GM19240 (cell line): ENCODE data around the gene CXCL6.

ENCODE experiments used
- DNase-seq: peaks from one replicate; pipeline ENCODE4 v3.0.0; 2011; ENCODE audit warnings: low spot score; ENCODE audit not compliant: insufficient read length

The CXCL6 gene

DNA sequence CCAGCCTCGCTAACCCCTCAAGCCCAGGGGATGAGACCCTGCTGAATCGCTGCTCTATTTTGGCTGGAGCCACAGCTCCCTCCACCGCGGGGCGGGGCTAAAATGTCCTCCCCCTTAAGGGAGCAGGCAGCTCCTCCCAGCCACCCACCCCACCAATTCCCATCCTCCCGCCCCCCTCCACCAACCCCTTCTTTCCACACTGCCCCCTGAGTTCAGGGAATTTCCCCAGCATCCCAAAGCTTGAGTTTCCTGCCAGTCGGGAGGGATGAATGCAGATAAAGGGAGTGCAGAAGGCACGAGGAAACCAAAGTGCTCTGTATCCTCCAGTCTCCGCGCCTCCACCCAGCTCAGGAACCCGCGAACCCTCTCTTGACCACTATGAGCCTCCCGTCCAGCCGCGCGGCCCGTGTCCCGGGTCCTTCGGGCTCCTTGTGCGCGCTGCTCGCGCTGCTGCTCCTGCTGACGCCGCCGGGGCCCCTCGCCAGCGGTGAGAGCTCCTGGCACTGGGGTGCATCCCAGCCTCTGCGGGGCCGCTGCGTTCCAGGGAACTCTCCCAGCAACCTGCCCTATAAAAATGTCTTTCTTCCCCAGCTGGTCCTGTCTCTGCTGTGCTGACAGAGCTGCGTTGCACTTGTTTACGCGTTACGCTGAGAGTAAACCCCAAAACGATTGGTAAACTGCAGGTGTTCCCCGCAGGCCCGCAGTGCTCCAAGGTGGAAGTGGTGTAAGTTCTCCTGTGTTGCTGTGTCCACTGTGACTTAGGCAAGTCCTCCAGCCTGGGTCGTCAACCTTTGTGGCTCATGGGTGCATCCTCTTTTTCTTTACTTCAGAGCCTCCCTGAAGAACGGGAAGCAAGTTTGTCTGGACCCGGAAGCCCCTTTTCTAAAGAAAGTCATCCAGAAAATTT is at the start of gene CXCL6:
CXCL6 (plus strand) TSS at position 306 of the 907 bp plus-strand sequence; CDS start at position 379, 73 bp downstream.
- DNase-seq, result no peak

DNA sequence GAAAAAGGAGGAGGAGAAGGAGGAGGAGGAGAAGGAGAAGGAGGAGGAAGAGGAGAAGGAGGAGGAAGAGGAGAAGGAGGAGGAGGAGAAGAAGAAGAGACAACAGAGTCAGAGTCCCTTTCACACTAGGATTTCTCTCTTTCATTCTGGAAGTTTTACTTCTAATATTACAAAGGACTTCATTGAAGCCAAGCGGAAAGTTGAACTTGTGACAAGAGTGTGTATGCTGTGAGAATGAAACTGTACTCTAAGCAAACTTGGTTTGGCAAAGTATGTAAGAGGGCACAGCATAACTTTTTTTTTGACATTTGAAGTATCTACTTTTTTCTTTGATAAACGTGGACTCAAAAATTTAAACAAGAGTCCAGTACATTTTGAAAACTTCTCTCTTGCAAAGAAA is 48.1 kb upstream of the CXCL6 start:
- DNase-seq, result no peak

DNA sequence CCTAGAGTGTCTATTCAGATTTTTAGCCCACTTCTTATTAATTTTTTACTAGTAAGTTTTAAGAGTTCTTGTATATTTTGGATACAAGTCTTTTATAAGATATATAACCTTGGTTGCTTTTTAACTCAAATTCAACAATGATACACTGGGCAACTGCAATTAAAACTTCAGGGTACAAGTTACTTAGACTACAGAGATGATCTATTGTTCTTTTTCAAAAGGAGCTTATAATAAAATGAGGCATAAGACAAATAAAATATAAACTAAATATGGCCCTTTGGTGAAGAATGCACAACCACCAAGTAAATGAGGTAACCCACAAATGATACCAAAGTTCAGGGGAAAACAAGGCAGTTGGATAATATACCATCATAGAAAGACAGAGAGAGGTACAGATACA is 37.6 kb upstream of the CXCL6 start:
- no peak for DNase-seq

DNA sequence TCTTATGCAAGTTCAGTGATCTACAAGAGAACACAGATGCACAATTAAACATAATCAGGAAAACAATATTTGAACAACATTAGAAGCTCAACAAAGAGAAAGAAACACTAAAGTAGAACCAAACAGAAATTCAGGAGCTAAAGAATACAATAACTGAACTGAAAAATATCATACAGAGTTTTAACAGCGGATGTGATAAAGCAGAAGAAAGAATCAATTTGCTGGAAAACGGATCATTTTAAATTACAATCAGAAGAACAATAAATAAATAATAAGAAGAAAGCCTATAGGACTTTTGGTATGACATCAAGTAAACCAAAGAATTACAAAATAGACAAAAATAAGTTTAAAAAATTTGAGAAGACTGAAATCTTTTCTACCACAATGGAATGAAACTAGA is 36.3 kb upstream of the CXCL6 start:
- DNase-seq, result no peak

DNA sequence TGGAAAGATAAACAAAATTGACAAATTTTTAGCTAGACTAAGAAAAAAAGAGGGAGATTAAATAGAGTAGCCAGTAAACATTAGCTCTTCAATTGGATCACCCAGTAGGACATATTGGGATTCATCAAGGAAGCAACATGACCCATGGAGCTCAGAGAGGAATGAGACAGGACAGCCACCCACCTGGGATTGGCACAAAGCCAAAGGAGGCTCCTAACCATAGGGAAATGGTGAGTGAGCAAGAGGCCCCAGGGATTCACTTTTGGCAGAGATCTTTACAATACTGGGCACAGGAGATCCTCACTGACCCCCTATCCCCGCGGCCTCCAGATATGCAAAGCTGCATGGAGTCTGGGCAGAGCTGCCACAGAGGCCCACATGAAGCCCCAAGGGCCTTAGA is 34.8 kb upstream of the CXCL6 start:
- no peak for DNase-seq

DNA sequence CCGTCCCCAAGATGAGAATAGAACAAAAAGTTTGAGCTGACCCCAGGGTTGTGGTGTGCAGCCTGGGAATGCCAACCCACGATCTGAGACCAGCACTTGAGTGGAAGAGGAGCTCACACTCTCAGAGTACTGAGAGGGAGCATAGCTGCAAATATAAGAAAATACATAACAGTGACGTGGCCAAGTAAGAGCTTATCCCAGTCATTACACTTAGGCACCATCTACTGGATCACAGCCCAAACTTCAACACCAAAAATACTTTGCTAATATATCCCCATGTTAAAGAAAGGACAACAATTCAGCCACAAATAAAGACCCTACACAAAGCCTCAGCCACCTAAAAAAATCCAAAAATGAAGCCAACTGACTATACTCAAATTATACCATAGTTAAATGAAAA is 33.3 kb upstream of the CXCL6 start:
- DNase-seq, result no peak

DNA sequence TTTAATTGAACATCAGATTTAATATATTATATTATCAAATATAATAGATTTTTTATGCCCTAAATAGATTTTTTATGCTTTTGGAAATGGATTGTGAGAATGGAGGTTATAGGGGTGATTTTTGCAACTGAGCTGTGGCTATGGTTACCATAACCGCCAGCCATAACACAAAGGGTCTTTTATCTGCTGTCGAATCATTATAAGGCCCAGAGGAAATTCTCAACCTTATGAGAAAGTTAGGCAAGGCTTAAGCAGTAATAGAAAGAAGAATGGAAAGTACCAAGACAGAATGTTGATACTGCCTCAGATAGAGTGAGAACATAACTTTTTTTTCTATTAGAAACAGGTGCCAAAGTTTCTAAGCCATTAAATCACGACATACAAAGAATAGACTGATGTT is 26.3 kb upstream of the CXCL6 start:
- DNase-seq, result no peak

DNA sequence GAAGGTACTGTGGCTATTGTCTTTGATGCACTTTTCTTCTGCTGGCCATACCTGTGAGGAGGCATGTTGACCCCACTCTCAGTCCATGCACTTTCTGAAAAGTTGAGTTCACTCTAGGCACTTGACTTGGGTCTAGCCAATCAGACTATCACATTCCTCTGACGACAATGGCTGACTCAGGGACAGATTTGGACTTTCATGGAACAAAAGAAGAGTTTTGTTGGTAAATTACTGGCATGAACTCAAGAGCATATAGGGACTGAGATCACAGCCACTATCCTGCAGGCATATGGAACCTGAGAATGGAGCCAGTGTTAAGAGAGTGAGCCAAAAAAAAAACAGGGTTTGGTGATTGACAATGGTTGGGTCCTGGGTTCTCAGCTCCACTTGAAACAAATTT is 24.6 kb upstream of the CXCL6 start:
- no peak for DNase-seq

DNA sequence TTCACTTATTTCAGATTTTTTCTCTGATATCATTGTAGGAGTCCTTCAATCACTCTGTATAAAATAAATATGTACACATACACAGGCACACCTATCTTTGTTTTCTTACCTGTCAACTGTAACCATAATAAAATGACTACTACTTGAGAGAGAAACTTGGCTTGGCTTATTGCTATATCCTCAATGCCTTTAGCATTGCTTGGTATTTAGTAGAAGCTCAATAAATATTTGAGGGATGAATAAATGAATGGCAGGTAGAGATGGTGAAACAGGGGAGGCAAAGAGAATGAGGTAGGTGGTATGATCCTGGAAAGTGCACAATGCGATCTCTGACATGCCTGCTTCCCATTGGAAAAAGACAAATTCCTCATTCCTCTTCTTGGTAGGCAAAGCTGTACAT is 21.8 kb upstream of the CXCL6 start:
- DNase-seq, result no peak

DNA sequence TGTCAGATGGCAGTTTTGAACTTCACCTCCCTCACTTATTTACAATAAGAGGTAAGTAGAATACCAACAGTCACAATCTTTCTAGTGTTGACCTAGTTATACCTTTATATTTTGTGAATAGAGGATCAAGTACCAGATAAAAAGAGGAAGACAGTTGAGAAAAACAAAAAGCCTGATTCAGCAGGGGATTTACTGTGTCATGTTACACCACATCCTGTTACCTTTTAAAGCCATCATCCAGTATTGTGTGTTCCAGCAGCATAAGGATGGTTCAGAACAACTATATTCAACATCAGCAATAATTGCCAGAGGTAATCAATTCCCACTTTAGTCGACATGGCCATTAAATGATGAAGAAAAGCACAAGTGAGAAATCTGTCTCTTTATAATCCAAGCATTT is 21.3 kb upstream of the CXCL6 start:
- no peak for DNase-seq

DNA sequence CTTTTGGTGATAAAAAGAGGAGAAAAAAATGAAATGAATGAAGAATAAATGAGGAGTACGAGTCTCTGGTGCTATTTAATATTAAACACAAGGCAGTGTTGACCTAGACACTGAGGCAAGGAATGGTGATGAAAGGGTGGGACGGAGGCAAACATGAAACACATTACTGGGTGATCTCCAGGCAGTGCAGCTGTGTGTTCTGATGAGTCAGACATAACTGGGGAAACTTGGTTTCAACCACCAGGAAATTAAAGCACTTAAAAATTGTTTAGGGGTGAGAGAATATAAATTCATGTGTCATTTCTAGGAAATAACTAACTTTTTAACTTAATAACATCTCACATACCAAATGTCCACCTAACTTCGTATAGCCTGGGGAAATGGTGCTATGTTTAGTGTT is 19.7 kb upstream of the CXCL6 start:
- DNase-seq, result no peak

DNA sequence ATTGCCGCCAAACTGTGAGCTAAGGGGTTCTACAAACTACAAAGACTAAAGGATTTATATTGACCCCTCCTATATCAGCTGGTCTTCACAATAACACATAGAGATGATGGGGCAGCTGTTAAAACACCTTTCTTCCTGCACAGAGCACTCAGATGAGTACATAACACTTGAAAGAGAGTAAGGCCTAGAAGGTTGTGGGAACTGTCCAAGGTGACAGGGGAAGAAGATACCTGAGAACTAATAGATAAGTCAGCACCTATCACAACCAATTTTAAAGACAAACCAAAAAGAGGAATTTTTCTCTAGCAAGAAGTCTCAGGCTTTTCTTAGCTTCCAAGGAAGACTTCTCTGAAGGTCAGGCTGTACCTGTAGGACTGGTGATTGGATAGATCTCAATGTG is 19.1 kb upstream of the CXCL6 start:
- no peak for DNase-seq

DNA sequence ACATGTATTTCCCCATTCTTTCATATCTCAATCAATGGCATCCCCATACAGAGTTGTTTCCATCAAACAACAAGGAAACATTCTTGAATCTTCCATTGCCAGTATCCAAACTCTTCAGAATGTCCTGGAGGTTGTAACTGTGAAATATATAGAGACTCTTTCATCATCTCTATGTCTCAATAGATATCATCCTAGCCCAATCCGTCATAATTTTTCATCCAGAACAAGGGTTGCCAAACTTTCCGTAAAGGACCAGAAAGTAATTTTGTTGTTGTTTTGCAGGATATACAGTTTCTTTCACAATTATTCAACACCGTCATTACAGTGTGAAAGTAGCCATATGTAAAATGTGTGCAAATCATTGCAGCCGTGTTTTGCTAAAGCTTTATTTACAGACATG is 15.2 kb upstream of the CXCL6 start:
- no peak for DNase-seq

DNA sequence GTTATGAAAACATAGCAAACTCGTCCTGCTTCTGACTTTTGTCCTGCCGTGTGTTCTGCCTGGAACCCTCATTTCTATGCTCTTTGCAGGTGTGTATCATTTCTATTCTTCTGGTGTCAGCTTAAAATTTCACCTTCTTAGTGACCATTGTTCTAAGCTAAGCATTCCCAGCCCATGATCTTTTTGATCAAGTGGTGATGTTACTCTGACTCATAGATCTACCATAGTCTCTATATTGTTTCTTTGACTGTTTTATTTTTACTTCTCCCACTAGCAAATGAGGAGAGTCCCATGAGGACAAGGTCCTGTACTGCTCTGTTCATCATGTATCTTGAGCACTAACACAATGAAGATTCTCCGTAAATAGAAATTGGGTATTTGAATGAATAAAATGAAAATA is 14.1 kb upstream of the CXCL6 start:
- DNase-seq, result no peak

DNA sequence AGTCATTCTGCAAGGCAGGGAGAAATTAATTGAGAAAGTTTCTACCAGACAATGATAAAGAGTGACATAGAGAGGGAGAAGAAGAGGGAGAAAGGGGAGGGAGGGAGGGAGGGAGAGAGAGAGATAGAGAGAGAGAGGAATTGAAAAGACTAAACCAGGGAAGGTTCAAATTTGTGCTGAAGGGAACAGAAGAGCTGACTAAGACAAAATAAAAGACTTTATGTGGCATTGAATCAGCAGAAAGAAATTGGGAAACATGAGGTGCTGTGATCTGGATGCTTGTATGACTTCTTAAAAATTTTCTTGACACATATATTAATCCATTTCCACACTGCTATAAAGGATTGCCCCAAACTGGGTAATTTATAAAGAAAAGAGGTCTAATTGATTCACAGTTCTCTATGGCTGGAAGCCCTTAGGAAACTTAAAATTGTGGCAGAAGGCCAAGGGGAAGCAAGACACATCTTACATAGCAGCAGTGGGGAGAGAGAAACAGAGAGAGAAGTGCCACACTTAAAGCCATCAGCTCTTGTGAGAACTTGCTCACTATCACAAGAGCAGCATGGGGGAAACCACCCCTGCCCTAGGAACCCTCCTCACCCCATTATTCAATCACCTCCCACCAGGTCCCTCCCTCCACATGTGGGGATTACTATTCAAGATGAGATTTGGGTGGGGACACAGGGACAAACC is 13.5 kb upstream of the CXCL6 start:
- DNase-seq, result no peak

DNA sequence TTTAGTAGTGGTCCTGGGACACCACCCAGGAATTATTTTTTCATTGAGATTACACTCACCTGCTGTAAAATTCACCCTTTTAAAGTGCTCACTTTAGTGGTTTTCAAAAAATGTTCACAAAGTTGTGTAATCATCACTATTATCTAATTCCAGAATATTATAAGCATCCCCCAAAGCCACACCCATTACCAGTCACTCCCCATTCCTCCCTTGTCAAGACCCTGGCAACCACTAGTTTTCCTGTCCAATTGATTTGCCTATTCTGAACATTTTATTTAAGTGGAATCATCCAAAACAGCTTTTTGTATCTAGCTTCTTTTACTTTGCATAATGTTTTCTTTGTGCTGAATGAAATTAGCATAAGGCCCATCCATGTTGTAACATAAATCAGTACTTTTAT is 12.7 kb upstream of the CXCL6 start:
- no peak for DNase-seq

DNA sequence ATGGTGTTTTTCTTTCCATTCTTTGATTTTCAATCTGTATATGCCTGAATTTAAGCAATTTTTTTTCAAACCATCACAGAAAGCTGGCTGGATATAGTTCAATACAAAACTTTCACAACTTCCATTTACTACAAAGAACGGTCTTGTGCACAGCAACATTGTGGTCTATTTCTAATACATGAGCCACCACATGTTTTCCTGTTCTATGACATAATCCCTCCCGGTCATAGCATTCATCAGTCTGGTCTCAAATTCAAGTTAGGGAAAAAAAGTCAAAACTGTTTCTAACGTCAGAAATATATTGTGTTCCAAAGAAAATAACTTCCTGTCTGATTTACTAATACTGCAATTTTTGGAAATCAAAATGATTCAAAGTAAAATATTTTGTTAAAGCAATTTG is 7.5 kb upstream of the CXCL6 start:
- no peak for DNase-seq

DNA sequence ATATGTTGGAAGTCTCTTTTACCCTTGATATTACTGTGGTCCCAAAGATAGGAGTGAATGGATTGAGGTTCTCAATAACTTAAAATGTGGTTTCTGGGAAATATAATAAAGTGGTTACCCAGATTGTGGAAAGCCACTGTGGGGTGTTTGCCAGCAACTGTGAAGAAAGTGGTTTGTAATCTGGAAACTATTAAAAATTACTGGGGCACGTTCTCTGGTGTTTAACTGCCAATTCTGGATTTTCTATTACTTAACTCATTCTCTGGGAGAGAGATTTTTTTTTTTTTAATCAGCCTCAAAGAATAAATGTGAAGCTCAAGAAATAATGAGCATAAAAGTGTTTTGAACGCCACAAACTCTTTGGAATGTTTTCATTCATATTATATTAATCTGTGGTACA is 4.9 kb upstream of the CXCL6 start:
- DNase-seq, result no peak

DNA sequence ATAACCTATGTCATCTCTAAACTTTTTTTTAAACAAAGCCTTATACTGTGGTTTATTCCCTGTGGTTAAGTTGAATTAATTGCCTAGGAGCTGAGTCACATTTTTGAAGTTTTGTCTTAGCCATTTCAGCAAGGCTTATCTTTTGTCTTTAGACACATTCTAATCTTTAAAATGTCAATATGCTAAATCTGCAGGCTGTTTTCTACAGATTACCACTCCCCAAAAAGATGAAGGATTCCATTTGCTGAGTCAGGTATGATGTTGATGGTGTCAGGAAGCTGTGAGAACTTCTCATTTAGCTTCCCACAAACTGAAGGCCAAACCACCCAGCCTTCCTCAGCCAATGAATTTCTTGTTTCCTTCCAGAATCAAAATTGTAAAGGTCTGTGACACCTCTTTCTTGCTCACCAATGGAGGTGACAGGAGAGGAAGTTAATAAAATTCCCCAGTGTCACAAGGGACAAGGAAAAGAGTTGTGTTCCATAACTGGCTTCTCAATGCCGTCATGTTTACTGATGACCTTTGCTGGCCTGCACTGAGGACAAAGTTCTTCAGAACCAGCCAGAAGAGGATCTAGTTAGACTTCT is 3.7 kb upstream of the CXCL6 start:
- no peak for DNase-seq

DNA sequence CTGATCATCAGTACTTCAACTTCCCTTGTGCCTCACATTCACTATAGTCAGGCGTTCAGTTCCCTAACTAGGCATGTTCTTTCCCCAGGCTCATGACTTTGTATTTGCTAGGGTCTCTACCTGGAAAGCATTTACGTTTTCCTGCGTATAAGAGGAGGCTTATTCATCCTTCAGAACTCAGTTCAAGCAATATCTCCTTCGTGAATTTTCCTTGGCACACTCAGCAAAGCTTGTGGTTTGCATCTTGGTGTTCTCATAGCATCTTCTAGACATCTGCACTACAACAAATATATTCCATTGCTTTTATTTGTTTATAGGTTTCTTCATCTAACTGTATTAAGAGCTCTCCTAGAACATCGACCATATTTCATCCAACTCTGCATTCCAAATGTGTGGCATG is 2.6 kb downstream of the CXCL6 start:
- DNase-seq, result no peak

DNA sequence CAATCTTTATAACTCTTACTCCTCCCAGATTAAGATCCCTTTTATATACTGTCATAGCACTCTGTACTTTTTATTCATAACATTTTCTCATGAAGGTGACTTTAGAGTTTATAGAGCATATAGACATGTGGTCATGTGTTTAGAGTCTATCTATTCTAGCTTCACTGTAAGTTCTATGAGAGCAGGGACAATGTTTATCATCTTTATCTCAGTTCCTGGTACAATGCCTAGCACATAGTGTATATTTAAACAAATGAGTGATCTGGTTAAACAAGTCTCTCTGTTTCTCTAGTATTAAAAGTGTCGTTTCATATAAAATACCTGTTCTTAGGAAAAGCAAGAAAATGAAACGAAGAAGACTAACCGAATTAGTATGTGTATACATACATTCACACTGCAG is 3.2 kb downstream of the CXCL6 start:
- no peak for DNase-seq

DNA sequence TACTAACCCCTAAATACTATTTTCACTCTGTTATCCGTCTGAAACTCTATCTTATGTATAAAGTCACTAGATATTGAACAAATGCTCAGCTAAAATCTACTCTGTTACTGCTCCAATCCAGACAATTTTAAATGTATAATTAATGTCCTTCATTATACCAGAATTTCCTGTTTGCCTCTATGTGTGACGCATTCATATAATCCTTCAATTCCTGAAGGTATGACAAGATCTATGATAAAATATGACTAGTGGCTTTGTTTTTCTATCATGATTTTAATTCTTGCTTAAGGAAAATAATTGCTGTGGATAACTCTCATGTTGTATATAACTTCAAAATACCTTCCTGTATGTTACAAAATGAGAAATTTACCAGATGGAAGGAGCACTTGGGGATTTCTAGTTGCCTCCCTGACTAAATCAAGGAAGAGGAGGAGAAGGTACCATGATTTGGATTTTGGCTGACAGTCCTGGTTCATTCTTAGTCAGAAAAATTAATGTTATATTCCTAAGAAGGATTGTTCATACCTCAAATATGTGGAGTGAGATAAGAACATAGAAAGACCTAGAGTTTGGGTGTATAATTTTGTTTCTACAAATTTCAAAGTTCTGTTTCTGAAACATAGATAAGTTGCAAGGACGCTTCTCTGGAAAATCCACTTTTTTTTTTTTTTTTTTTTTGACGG is 4.9 kb downstream of the CXCL6 start:
- no peak for DNase-seq
